HG03378 (cell line): ENCODE data around the gene POM121L2.
"Not testable (repeated sequence)": the region's sequence is repeated elsewhere in the genome, so short reads cannot be mapped to it uniquely, and the experiment has no call there.

Source experiments
- ATAC-seq: cut with Tn5 transposase; IDR thresholded peaks from one replicate; pipeline ENCODE4 v1.9.1; 2021; ENCODE audit warnings: mild to moderate bottlenecking, moderate library complexity; ENCODE audit not compliant: unreplicated experiment

Gene POM121L2

DNA sequence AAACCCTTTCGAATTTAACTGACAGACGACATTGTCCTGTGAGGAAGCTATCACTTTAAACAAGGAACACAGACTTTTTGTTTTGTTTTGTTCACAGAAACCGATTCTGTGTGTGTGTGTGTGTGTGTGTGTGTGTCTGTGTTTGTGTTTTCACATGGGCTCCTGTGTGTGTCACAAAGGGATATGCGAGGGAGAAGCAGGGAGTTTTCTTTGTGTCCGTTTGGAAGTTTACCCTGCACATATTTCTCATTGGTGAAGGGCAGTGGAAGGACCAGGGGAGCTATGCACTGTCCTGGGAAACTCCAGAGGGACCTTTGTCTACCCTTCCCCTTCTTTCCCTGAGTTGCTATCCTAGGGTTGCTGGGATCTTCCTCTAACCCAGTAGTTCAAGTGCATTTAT, 17.7 kb downstream of the POM121L2 start:
- ATAC-seq = no peak

DNA sequence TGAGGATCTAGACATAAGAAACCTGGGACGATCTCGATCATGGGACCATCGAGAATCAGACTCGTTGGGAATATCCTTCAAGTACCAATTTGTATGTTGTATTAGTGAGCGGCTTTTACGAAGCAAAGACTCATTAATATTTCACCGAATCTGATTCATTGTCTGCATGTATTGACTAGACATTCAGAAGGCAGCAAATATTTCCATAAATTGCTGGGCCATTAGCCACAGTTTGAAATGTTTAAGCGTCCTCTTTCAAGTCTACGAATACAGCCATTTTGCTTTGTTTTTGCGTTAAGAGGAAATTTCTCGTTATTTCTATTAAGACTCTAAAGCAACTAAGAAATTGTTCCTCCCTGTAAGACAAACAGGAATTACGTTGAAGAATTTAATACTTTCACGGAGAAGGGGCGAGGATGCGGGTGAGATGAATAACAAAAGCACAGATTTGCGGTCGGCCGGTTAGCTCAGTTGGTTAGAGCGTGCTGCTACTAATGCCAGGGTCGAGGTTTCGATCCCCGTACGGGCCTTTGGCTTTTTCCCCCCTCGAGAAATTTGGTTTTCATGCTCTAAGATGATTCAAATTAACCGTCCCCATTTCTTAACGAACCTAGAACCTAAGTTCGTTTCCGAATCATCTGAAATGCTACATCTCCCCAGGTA, 18.5 kb downstream of the POM121L2 start:
- no peak for ATAC-seq

DNA sequence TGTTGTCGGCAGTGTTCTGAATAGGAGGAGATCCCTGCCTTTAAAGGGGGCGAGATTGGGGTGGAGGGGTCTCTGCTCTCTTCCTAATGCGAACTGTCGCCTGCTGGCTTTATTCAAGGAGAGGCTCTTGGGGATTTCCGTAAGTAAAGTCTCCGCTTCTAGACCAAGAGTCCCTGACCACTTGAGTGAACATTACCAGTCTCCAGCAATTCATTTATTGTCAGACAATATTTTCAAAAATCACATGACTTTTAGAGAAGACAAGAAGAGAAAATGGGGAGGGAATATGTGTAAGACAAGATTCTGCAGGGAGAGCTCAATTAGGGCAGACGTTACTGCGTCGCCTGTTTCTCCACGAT, 21.2 kb downstream of the POM121L2 start:
- no peak for ATAC-seq

DNA sequence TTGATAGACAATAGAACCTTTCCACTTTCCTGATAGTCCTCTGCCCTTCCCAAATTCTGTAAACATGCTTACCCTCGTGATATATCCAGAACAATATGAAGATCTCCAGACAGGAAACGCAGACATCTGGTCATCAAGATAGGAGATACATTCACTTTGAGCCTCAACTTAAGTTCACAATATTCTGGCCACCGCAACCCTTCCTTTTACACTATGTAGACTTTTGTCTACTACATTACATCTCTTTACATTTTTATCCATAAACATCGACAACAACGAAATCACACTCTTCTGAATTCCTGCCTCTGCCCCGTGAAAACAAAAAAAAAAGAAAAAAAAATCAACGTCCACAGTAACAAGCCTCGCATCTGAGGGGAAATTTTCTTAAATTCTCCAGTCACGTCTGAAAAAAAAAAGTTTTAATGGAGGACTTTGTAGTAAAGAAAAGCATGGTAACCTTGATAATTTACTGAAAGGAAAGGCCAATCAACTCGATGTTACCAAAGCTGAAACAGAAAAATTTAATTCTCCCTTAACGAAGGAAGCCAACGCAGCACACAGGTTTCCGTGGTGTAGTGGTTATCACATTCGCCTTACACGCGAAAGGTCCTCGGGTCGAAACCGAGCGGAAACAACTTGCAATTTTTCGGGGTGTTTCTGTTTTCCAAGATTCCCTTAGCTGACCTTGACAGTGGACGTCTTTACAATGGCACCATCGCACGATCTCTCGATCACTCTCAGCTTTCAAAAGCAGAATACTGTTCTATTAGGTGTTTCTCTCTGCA, 21.8 kb downstream of the POM121L2 start:
- ATAC-seq = no peak

DNA sequence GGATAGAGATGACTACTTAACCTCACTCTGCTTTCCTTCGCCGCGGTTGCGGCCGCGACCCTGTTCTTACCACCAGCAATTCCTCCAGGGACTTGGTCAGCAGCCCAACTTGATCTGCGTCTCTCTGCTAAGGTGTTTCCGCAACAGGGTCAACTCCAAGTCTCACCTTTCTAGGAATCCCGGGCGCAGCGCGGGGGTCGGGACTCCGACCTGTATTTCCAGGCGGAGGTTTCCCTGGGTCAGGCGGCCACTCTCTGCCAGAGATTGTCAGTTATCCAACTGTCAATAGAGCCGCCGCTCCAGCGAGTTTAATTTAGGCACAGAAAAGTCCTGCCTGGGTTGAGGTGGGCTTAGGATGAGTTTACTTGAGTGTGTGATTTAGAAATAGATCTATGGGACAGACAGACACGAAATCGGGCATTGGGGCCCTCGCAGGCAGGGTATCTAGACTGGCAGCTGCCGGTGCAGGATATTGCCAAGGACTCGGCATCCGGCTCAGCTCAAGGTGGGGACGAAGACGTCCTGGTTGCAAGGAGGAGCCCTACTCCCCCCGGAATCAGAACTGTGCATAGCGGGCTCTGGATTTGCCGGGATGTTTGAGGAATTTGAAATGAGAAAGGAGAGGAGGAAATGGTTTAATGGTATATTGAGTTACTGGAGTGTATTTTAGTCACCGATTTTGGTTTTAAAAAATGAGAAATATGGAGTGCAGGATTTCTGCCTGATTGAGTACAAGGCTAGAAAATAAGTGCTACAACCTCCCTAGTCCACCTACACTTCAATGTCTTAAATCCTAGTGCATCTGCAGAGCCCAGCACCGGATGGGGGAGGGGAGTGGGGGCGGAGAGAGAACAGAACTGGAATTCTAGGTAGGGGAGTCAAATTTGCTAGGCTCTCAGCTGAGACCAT, 23.7 kb downstream of the POM121L2 start:
- no peak for ATAC-seq

DNA sequence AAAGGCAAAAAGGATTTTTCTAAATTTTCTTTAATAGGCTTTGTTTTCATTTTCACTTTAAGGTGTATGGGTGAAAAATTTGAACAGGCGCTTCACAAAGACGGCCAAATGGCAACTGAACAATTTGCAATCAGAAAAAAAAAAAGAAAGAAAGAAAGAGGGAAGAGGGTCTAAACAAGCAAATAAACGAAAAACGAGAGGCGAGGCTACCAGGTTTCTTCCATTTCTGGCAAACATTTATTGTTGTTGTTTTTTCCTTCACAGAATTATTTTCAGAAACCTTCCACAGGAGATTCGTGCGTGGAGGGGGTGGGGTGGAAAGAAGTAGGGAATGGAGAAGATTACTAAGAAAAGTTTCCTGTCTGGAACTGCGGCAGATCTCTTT, 24.3 kb downstream of the POM121L2 start:
- no peak for ATAC-seq

DNA sequence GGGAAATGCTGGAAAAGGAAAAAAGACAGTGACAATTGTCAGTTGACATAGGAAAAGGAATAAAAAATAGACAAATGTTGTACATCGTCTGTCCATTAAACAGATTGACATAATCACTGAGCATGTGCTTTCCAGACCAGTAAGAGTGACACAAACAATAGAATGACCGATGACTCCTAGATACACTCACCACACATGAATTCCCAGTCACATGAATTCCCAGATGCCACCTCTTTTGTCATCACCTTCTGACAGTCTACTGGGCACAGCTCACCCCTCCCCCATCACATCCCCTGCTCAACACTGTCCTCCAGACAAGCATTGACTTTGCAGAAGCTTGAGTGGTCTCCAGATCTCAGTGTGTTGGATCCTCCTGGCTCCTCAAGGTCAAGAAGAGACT, 25.9 kb downstream of the POM121L2 start:
- no peak for ATAC-seq

DNA sequence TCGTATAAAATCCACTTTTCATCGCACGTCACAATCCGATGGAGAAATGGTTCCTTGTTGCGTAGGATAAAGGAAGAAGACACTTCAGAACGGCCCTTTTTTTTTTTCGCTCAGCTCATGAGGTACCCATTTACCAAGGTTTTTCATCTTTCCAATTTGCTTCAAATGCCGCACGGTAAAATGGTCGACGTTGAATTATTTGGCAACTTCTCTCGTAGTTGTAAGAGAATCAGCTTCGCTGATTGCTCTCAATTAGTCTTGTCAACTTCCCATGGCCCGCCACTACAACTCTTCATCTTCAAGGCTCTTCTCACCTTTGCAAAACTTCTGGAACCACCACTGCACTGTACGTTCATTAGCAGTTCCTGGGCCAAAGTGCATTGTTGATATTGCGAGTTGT, 28.8 kb downstream of the POM121L2 start:
- ATAC-seq = no peak

DNA sequence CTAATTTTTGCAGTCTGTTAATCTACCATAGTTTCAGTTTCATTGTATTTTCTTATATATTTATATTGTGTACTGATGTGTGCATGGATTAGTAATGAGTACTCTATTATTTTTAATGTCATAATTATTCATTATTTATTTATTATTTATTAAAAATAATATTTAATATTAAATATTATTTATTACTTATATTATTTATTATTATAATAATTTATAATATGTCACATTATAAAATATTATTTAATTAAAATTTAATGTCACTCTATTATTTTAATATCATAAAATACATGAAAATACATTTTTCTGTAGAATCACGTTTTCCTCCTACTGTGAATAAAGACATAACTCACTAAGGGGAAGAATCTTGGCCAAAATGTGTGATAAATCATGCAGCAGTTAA, 30.5 kb downstream of the POM121L2 start:
- ATAC-seq = no peak

DNA sequence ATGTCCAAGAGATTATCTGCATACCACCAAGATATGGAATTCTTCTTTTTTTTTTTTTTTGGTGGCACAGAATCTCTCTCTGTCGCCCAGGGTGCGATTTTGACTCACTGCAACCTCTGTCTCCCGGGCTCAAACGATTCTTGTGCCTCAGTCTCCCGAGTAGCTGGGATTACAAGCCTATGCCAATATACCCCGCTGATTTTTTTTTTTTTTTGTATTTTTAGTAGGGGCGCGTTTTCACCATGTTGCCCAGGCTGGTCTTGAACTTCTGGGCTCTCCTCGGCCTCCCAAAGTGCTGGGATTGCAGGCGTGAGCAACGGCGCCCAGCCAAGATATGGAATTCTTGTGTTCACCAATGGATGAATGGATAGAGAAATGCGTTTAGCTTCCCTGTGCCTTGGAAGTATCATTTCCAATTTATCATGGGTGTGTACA, 31.0 kb downstream of the POM121L2 start:
- no peak for ATAC-seq

DNA sequence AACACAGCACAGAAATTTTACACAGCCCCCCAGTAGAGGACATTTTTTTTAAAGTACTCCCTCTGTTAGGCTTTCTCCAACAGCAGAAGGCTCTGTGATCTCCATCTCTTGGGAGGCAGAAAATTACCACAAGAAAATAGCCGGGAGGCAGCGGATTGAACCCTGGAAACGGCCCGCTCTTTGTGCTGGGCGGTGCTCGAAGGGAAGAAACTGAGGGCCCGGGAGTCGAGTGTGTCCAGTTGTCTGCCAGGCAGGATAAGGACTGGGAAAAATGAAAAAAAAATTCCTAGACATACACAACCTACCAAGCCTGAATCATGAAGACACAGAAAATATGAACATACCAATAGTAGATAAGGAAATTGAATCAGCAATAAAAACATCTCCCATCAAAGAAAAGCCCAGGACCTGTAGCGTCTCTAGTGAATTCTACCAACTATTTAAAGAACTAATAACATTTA, 31.5 kb downstream of the POM121L2 start:
- no peak for ATAC-seq

DNA sequence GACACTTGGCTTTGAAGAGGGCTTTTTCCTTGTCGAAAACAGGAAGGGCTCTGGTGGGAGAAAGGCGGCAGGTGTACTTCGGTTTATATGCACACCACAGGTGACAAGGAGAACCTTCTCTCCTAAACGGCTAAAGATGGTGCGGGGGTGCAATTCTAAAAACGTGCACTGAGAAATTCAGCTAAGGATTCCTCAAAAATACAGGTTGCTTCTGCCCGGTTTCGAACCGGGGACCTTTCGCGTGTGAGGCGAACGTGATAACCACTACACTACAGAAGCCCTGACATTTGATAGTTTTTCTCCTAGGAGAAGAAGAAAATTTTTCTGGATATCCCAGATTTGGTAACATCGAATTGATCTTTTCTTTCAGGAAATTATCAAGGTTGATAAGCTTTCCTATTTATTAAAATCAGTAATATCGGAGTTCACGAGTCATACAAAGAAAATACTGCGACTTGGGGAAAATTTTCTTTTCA, 32.0 kb downstream of the POM121L2 start:
- ATAC-seq = no peak

DNA sequence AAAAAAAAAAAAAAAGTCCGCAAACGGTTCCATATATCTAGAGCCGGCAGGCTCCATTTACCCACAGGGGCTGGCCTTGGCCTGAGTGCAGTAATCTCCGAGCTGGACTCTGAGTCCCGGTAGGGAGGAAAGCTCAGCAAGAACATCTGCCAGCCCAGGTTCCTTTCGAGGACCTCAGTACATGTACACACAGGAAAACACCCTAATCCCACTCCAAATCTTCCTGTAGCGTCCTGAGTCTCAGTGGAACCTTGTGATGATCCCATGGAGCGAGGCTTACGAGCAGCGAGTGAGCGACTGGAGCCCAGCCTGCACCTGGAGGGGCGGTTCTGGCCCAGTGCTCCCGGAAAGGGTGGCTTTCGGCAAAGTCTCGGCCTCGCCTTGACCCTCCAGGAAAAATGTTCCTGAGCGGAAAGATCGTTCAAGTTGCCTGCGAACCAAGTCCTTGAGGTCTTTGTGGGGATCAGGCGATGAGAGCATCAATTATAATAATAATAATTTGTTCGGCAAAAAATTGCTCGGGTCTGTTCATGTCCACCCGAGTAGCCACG, 32.5 kb downstream of the POM121L2 start:
- no peak for ATAC-seq

DNA sequence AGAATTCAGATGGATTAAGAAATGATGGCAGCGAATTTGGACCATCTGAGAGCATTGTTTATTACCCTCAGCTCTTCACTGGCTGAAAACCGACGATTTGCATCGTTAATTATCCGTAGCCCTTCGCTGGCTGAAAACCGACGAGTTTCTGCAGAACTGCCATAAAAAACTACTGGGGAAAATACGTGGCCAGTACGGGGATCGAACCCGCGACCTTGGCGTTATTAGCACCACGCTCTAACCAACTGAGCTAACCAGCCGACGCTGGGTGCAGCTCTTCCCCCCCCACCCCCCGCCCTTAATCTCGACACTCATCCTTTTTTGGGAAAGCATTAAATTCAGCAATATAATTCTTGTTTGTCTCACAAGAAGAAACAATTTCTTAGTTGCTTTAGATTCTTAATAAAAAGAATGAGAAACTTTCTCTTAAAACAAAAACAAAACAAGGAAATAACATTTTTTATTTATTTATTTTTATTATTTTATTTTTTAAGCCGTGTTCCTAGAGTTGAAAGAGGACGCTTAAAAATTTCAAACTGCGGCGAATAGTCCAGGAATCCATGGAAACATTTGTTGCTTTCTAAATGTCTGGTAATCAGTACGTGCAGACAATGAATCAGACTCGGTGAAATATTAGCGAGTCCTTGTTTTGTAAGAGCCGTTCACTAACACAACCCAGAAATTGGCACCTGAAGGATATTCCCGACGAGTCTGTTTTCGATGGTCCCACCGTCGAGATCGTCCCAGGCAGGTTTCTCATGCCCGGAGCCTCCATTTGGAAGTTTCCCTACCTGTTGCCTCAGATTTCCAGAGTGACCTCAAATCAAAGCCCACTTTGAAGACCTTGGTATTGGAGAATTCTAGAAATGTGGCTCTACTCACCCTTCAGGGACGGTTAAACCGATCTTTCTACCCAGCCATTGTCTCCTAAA, 36.8 kb downstream of the POM121L2 start:
- ATAC-seq = no peak

DNA sequence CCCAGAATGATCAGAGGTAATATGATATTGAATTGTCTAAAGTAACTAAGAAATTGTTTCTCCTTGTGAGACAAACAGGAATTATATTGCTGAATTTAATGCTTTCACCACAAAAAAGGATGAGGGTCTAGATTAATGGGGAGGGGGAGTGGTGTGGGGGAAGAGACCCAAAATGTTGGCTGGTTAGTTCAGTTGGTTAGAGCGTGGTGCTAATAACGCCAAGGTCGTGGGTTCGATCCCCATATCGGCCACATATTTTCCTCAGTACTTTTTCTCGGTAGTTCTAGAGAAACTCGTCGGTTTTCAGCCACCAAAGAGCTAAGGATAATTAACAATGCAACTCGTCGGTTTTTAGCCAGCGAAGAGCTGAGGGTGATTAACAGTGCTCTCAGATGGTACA, 38.3 kb downstream of the POM121L2 start:
- ATAC-seq = no peak

DNA sequence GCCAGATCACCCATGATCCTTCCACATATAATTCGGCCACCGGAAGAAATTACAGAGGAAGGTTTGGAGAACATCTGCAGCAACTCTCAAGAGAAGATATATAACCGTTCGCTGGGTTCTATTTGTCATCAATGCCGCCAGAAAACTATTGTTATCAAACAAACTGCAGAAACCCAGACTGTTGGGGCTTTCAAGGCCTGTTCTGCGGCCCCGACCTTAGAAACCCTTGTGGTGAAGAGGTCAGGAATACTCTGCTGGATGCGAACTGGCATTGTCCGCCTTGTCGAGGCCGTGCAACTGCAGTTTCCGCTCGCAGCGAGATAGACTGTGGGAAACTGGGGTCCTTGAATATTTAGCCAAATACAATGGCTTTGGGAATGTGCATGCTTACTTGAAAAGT, 43.3 kb downstream of the POM121L2 start:
- ATAC-seq = no peak

DNA sequence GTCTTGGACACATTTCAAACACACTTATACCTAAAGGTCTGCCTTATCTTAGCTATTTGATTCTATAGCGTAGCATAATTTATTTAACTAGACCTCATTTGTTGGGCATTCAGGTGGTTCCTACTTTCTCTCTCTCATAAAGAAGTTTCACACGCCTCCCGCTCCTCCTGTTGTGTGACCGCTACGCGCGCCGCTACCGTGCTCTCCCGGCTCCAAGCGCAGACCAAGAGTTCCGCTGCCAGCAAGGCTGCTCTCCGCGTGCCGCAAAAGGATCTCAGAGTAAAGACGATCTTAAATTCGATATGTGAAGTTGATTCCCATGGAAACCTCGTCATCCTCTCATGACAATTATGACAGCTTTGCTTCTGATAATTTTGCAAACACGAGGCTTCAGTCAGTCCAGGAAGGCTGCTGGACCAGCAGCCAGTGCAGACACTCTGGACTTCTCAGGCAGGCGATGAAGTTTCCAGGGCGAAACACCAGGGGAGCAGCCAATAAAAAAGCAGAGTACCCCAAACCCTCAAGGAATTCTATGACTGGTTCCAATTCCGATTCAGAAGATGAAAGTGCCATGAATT, 44.1 kb downstream of the POM121L2 start:
- ATAC-seq = no peak

DNA sequence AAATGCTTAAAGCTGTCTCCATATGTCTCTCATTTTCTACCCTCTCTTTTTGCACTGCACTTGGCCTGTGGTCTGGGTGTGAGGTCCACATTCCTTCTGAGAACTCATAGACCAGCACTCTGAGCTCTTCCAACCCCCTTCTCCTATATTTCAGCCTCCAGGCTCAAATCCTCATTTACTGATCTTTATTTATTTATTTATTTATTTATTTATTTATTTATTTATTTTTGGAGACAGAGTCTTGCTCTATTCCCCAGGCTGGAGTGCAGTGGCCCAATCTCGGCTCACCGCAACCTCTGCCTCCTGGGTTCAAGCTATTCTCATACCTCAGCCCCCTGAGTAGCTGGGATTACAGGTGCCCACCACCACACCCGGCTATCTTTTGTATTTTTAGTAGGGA, 45.1 kb downstream of the POM121L2 start:
- not testable (repeated sequence) for ATAC-seq

DNA sequence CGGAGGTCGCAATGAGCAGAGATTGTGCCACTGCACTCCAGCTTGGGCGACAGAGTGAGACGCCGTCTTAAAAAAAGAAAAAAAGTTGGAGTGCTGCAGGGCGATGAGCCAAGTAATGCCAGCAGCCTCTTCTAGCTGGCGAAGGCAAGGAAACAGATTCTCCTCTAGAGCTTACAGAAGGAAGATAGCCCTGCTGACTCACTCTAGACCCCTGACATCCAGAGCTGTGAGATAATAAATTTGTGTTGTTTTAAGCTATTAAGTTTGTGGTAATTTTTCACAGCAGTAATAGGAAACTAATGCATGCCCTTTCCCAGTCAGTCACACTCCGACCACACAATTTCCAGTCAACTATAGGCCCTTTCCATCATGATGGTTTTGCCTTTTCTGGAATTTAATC, 48.2 kb downstream of the POM121L2 start:
- no peak for ATAC-seq
